Gastrocnemius medialis (tissue), 4 donors: ENCODE results near the gene DUSP22. TPM values are rescaled to one million over a fixed set of nuclear protein-coding genes. Genes with fewer than 3 reads are reported as not detected.

Experiments used
- ATAC-seq, 2 donors: fragments of 150-250 bp; one replicate each; pipeline ENCODE4 v1.9.1; 2016
- DNase-seq, 2 donors: peaks; one replicate each; pipeline ENCODE4 v3.0.0-alpha.2; 2019
- H3K27ac ChIP-seq, 4 donors: fragments of 200-600 bp; sonication (generic); 1 replicate in 1 of 4; 2 replicates in 3 of 4; pipeline ENCODE4 v1.5.1; 2016 to 2018; ENCODE audit warnings: mild to moderate bottlenecking in 2 of 4, moderate library complexity in 1 of 4
- H3K27me3 ChIP-seq, 3 donors: fragments of 200-600 bp; sonication (generic) in 2 of 3; 1 replicate in 1 of 3; 2 replicates in 2 of 3; pipeline versions ENCODE4 v1.5.1 to v1.6.0; 2016 to 2019; ENCODE audit warnings: mild to moderate bottlenecking in 1 of 3, moderate library complexity in 1 of 3
- H3K36me3 ChIP-seq, 2 donors: fragments of 200-600 bp; sonication (generic) in 1 of 2; one replicate each; pipeline ENCODE4 v1.5.1; 2017 to 2018
- H3K4me1 ChIP-seq, 2 donors: fragments of 200-600 bp; sonication (generic) in 1 of 2; one replicate each; pipeline ENCODE4 v1.5.1; 2016 to 2017; ENCODE audit warnings: mild to moderate bottlenecking in 2 of 2
- H3K4me3 ChIP-seq, 4 donors: fragments of 200-600 bp; sonication (generic) in 3 of 4; 1 replicate in 1 of 4; 2 replicates in 3 of 4; pipeline ENCODE4 v1.5.1; 2016 to 2019; ENCODE audit warnings: mild to moderate bottlenecking in 2 of 4
- H3K9me3 ChIP-seq, 3 donors: fragments of 200-600 bp; sonication (generic) in 2 of 3; 1 replicate in 1 of 3; 2 replicates in 2 of 3; pipeline ENCODE4 v1.5.1; 2016 to 2019
- CTCF ChIP-seq, 5 experiments: fragments of 450-650 bp in 3 of 5; fragments of 200-600 bp in 2 of 5; sonication (generic) in 2 of 5; IDR thresholded peaks in 4 of 5; conservative IDR thresholded peaks in 1 of 5; 1 replicate in 4 of 5; 2 replicates in 1 of 5; pipeline ENCODE4 v1.5.1; 2016 to 2019; ENCODE audit warnings: antibody characterized with exemption in 5 of 5, mild to moderate bottlenecking in 3 of 5, moderate library complexity in 3 of 5
- POLR2A ChIP-seq, 2 donors: fragments of 450-650 bp; IDR thresholded peaks; one replicate each; pipeline ENCODE4 v1.6.1; 2017; ENCODE audit warnings: antibody characterized with exemption in 2 of 2, mild to moderate bottlenecking in 2 of 2, moderate library complexity in 2 of 2
- in situ Hi-C, 4 donors: fragments of 200-750 bp; cut with MboI; loops; one replicate each; pipeline versions ENCODE4 v1.15.0 to v1.8.0; 2017; ENCODE audit warnings: low sequenced_read_pairs in 4 of 4
- intact Hi-C: fragments of 100-400 bp; cut with DNase I; formaldehyde crosslinking; loops from one replicate; pipeline ENCODE4 v1.15.1; 2023; ENCODE audit warnings: low total_unique reads
- total RNA-seq, 4 donors: library from RNA; depleted of rRNA; stranded (reverse); fragments of >200 nt; gene quantifications; one replicate each; pipeline versions ENCODE4 v1.1.0 to v1.2.3, GENCODE V29; 2016

The DUSP22 gene
- total RNA-seq, 4 donors from 2014 or later, result 53.4 to 70.7 (median 61.3) TPM

GRCh38 chr6:347951-348859 lies 55.9 kb downstream of the DUSP22 start:
- intact Hi-C loops (no loop called here), in situ Hi-C loops (no loop called here)
- no peaks in the 10 kb centered on the region for H3K27me3 ChIP-seq
- H3K9me3 ChIP-seq, result no peaks in the 10 kb centered on the region
- no peak for ATAC-seq
- no peak overlapping the region for H3K4me3 ChIP-seq
- peaks cover under 1 to 2% of the 10 kb centered on the region in 2 donors for H3K4me1 ChIP-seq
- H3K36me3 ChIP-seq, result peaks cover 0 to 30% of the 10 kb centered on the region in 2 donors
- DNase-seq, result no peak
- H3K27ac ChIP-seq, result no peak overlapping the region
- TF ChIP-seq CTCF (IDR thresholded peaks at IDR 0.05 in 4 of 5, conservative IDR thresholded peaks at IDR 0.05 in 1 of 5) (no peak), POLR2A (IDR thresholded peaks at IDR 0.05) (no peak)

- intact Hi-C loops (no loop called here), in situ Hi-C loops (no loop called here)
- Histone ChIP-seq H3K4me3 (no peak overlapping the region), H3K9me3 (no peaks in the 10 kb centered on the region), H3K27ac (no peak overlapping the region), H3K36me3 (peaks cover 0 to 30% of the 10 kb centered on the region in 2 donors), H3K27me3 (no peaks in the 10 kb centered on the region), H3K4me1 (no peaks in the 10 kb centered on the region)
- DNase-seq (no peak), ATAC-seq (no peak)
- TF ChIP-seq CTCF (IDR thresholded peaks at IDR 0.05 in 4 of 5, conservative IDR thresholded peaks at IDR 0.05 in 1 of 5), result no peak
- no peak for TF ChIP-seq POLR2A (IDR thresholded peaks at IDR 0.05)
Measured at GRCh38 chr6:348860-349396, 56.6 kb downstream of the DUSP22 start.

- in situ Hi-C loops (no loop called here), intact Hi-C loops (no loop called here)
- Histone ChIP-seq H3K9me3 (no peaks in the 10 kb centered on the region), H3K36me3 (peaks cover 0 to 30% of the 10 kb centered on the region in 2 donors), H3K27me3 (no peaks in the 10 kb centered on the region), H3K27ac (no peak overlapping the region), H3K4me1 (no peaks in the 10 kb centered on the region), H3K4me3 (no peak overlapping the region)
- DNase-seq (no peak), ATAC-seq (no peak)
- no peak for TF ChIP-seq POLR2A (IDR thresholded peaks at IDR 0.05)
- TF ChIP-seq CTCF (IDR thresholded peaks at IDR 0.05 in 4 of 5, conservative IDR thresholded peaks at IDR 0.05 in 1 of 5), result no peak
Measured at GRCh38 chr6:349491-349921, 57.2 kb downstream of the DUSP22 start.

- Histone ChIP-seq H3K27me3 (no peaks in the 10 kb centered on the region), H3K36me3 (peaks cover 0 to 30% of the 10 kb centered on the region in 2 donors), H3K27ac (no peak overlapping the region), H3K4me3 (no peak overlapping the region), H3K9me3 (no peaks in the 10 kb centered on the region), H3K4me1 (no peaks in the 10 kb centered on the region)
- ATAC-seq (no peak), DNase-seq (no peak)
- TF ChIP-seq POLR2A (IDR thresholded peaks at IDR 0.05) (no peak), CTCF (IDR thresholded peaks at IDR 0.05 in 4 of 5, conservative IDR thresholded peaks at IDR 0.05 in 1 of 5) (no peak)
- intact Hi-C loops, result no loop called here
- in situ Hi-C loops, result no loop called here
Measured at GRCh38 chr6:350371-350770, 58.1 kb downstream of the DUSP22 start.
